Measurements from ENCODE around the gene CPSF6.
"Not testable (repeated sequence)": the region's sequence is repeated elsewhere in the genome, so short reads cannot be mapped to it uniquely, and the experiment has no call there.

The CPSF6 gene

GRCh38 chr12:69239352-69239921 is at the start of gene CPSF6:
TSS of gene CPSF6 (plus strand) at chr12:69239569. CDS start at chr12:69239647, 78 bp downstream.
- peak; percentile 51 for DNase-seq (ENCODE audit: low read depth)

DNA sequence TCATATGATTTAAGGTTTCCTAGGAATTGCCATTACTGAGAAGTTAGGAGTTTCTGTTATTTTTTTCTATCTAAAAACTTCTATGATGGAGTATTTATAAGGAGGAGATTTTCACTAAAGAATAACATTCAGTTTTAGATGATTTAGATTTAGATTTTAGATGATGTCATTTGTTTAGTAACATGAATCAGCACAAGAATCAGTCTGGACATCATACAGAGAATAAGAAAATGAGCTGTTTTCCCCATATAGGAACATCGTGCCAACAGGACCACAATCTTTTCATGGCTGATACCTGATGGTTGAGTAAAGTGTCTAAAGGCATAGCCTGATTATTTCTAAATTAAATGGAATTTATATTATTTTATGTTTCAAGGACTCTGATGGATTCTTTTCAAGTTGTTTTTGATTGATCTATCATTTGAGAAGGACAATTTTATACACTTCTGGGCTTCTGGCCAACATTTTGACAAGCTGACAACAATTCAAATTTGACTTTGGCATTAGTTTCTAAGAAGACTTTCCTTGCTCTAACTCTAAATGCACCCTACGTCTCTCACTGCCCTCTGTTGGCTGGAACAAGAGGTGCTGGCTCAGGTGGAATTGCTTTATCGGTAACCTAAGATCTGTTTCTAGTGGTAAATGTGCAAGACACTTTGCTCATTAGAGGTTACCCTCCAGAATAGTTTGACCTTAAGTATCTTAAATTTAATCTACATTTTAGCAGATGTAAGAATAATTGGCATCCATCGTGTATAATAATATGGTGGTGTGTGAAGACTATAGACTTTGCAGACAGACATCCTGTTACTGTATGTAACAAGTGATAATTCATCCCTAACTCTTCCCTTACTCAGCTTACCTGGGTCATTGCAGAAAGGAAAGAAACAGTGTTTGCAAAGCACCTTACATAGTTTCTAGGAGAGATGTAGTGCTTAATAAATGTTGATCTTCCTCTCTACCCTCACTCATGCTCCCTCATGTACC is 42.8 kb upstream of the CPSF6 start:
- DNase-seq (ENCODE audit: low read depth), result no peak

GRCh38 chr12:69199976-69200375 is 39.4 kb upstream of the CPSF6 start:
- not testable (repeated sequence) for DNase-seq (ENCODE audit: low read depth)

- no peak for DNase-seq (ENCODE audit: low read depth)
These were observed 35.2 kb upstream of the CPSF6 start for GRCh38 chr12:69204191-69204590.

DNA sequence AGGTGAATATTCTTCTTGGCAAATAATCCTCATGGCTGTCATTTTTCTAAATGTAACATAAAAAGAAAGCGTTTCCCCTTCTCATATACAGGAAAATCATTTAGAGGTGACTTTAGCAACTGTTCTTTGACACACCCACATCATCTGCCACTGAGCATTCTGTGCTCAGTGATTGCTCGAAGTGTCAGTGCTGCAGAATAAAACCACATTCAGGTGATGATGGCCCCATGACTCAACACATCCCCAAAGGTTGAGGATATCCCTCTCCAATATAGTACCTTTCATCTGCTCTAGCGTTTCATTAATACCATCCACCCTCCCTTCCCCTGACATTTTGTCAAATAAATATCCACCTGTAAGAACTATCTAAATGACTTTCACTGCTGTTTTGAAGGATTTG is 28.7 kb upstream of the CPSF6 start:
- DNase-seq (ENCODE audit: low read depth), result no peak

DNA sequence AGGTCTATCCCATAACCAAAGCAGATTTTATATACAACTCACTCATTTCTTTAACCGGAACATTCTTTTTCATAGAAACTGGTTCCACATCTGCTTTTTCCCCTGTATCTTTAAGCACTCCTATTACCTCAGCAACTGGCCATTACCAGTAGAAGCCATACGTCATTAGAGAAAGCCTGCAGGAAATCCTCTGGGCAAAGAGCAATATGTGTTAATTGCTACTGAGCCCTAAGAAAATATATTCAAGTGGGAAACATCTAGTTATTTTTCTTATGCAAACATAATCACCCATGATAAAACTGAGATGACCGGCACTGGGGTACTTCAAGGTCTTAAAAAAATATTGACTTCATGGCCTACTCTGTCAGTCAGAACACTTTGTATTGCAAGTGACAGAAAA is 28.2 kb upstream of the CPSF6 start:
- no peak for DNase-seq (ENCODE audit: low read depth)

GRCh38 chr12:69214169-69214568 is 25.2 kb upstream of the CPSF6 start:
- DNase-seq (ENCODE audit: low read depth), result no peak

- no peak for DNase-seq (ENCODE audit: low read depth)
These were observed 14.0 kb upstream of the CPSF6 start for GRCh38 chr12:69225251-69225910.

- DNase-seq (ENCODE audit: low read depth), result no peak
These were observed 7.9 kb upstream of the CPSF6 start for GRCh38 chr12:69231479-69231878.

DNA sequence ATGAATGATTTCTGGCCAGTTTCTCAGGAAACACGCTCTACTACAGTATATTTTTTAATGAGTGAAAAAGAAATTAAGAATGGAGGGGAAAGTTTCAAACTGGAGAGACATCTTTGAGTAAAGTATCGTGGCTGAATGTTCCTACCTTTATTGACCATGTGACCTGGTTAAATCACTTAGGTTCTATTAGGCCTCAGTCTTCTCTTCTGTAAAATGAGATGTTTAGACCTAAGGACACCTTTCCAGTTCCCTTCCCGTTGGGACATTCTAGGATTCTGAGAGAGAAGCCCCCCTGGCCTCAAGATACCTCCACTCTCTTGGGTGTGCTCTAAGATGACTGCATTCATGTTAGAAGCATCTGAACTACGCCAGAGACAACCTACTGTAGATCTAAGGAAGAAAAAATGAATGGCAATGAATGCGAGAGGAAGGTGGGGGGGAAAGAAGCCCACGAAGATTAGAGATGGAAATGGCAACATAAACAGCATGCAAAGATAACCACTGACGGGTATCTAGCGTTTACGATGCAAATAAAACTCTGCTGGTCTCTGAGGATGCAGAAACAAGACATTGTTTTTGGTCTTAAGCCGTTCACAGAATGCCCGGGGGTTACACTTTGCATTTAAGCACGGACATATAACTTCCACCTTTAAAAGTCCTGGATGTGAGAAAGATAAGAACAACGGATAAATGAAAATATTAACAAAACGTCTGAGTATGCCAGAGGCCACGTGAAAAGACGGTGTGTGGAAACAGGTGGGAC is 599 bp upstream of the CPSF6 start:
- DNase-seq (ENCODE audit: low read depth), result no peak

GRCh38 chr12:69239922-69240630 is 707 bp downstream of the CPSF6 start:
- peak; percentile 19 for DNase-seq (ENCODE audit: low read depth)

DNA sequence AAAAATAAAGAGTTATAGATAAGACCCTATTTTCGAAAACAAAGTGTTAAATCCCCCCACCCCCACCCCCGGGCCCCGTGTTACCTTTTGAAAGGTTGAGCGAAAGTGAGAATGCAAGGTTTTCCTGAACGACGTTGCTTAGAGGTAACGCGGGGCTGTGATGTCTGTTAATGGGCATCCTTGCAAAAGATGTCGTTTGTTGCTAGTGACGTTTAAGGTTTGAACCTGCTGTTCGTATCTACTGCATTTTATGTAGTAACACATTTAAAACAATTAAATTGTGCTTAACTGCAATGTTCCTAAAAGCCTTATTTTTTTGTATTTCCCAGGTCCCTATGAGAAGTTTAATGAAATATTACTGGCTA is 1.2 kb downstream of the CPSF6 start:
- DNase-seq (ENCODE audit: low read depth), result no peak

GRCh38 chr12:69241438-69242092 is 2.2 kb downstream of the CPSF6 start:
- no peak for DNase-seq (ENCODE audit: low read depth)

DNA sequence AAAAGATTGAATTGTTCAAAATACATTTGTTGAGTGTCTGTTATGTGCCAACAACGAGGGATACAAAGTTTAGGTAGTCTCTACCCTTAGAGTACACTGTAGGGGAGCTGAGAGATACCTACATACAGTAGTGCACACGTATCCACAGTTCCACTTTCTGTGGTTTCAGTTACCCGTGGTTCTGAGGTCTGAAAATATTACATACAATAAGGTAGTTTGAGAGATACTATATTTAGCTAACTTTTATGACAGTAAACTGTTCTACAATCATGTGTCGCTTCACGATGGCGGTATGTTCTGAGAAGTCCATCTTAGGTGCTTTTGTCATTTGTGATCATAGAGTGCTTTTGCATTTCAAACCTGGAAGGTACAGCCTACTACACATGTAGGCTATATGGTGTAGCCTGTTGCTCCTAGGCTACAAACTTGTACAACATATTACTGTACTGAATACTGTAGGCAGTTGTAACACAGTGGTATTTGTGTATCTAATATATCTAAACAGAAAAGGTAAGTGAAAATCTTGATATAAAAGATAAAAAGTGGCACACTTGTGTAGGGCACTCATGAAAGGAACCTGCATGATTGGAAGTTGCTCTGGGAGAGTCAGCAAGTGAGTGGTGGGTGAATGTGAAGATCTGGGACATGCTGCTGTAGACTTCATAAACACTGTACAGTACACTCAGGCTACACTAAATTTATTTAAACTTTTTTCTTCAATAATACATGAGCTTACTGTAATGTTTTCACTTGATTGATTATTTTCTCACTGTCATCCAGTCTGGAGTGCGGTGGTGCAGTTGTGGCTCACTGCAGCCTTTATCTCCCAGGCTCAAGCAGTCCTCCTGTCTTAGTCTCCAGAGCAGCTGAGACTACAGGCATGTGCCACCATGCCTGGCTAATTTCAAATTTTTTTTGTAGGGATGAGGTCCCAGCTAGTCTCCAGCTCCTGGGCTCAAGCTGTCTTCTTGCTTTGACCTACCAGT is 4.0 kb downstream of the CPSF6 start:
- no peak for DNase-seq (ENCODE audit: low read depth)

DNA sequence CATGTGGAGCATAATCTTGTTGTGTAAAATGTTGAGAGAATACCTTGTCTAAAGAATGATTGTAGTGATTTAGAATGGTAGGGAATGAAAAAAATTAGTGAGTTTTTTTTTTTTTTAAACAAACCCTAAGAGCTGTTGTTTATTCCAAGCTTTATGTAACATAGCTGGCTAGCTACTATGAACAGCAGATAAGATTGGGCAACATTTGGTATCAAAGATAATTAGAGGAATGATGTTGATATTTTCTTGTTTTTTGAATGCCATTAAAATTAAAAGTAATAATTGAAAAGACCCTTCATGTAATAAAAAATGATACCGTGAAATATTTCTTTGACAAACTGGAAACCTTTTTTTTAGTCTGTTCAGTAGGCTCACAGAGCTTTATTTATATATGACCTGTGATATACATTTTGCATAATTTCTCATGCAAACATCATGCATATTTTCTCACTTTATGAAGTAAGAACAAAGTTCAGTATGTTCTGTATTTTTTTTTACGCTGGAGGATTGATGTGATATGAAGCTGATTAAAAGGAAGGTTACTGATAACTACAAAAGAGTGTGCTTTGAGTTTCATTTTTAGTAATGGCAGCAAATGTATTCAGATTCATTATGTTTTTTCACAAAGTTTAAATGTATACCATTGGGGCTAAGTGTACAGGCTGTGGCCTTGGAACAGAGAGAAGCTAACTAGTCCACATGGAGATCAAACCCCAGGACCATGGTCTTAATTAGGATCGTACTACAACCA is 8.1 kb downstream of the CPSF6 start:
- no peak for DNase-seq (ENCODE audit: low read depth)

DNA sequence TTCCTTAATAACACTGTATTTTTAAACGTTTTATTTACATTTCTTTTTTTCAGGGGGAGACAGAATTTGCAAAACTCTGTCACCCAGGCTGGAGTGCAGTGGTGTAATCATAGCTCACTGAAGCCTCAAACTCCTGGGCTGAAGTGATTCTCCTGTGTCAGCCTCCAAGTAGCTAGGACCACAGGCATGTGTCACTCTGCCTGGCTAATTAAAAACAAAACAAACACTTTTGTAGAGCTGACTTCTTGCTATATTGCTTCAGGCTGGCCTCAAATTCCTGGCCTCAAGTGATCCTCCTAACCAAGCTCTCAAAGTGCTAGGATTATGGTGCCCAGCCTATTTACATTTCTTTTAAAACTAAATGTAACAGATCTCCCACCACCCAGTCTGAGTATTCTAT is 12.7 kb downstream of the CPSF6 start:
- DNase-seq (ENCODE audit: low read depth), result no peak

- no peak for DNase-seq (ENCODE audit: low read depth)
These were observed 14.7 kb downstream of the CPSF6 start for GRCh38 chr12:69254046-69254445.

DNA sequence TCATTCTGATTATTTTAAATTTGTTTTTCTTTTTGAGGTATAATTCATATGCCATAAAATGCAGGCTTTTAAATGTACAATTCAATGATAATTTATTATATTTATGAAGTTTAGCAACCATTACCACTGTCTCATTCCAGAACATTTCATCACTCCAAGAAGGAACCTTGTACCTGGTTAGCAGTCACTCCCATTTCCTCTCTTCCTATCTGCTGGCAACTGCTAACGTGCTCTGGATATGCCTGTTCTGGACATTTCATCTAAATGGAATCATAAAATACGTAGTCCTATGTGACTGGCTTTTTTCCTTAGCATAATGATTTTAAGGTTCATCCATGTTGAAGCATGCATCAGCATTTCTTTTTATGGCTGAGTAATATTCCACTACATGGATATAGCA is 15.5 kb downstream of the CPSF6 start:
- no peak for DNase-seq (ENCODE audit: low read depth)

DNA sequence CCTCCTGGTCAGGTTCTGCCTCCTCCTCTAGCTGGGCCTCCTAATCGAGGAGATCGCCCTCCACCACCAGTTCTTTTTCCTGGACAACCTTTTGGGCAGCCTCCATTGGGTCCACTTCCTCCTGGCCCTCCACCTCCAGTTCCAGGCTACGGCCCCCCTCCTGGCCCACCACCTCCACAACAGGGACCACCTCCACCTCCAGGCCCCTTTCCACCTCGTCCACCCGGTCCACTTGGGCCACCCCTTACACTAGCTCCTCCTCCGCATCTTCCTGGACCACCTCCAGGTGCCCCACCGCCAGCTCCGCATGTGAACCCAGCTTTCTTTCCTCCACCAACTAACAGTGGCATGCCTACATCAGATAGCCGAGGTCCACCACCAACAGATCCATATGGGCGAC is 19.3 kb downstream of the CPSF6 start:
- no peak for DNase-seq (ENCODE audit: low read depth)

Measured in HS-27A (cell line).